GM18507 (cell line): ENCODE measurements around the gene HDAC4.

Experiments
- DNase-seq: peaks from one replicate; pipeline ENCODE4 v3.0.0; 2011; ENCODE audit warnings: low read depth; ENCODE audit not compliant: insufficient read length; ENCODE audit errors: extremely low spot score
- FAIRE-seq: peaks from 2 replicates; lab custom pipeline; 2011; peaks lifted over from hg19 to GRCh38; lab: Jason Lieb, UNC

Gene HDAC4

DNA sequence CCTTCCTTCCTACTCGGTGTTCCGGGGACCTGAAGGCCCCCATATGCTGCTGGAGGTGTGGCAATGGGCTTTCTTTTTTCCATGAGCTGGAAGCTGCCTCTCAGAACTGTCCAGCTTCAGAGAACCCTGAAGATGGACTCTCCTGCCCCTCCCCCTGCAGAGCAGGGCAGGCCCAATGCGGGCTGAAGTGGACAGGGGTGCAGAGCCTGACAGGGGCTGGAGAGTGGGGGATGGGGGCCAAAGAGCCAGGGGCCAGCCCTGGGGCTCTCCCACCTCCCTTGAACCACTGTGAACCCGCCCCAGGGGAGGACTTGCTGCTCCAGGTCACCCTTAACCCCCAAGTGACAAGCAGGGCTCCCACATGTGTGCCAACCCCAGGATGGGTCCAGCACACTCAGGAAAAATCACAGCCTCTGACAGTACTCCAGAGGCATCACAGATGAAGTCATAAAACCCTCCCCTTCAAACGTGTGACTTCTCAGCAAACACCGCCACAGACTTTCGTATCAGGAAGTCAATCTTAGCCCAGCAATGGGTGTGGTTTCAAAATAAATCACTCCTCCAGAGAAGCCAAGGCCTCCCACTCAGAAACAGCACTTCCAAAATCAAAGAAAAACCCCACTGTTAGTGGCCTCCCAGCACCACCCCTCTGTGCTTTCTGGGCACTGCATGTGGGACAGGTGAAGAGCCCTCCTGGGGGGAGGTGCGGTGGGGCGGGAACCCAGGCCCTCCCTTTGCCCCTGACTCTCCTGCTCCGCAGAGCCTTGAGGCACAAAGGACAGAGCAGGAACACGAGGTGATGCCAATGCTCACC is 135.8 kb downstream of the HDAC4 start:
- DNase-seq = peak; percentile 48
- FAIRE-seq = peak; percentile 80

DNA sequence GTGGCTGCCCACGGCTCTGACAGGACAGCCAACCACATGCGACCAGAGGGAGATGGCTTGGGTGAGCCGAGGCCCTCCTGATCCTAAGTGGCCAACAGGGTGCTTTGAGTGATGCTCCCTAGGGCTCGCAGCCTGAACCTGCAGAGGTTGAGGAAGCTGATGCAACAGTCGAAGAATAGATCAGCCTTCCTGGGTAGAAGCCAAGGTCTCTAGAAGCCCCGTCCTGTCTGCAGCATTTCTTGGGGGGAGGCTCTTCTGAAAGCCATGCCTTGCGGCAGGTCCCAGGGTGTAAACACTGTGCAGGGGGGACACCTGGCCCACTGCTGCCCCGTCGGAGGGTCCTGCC is 136.4 kb downstream of the HDAC4 start:
- FAIRE-seq (no peak), DNase-seq (no peak)

DNA sequence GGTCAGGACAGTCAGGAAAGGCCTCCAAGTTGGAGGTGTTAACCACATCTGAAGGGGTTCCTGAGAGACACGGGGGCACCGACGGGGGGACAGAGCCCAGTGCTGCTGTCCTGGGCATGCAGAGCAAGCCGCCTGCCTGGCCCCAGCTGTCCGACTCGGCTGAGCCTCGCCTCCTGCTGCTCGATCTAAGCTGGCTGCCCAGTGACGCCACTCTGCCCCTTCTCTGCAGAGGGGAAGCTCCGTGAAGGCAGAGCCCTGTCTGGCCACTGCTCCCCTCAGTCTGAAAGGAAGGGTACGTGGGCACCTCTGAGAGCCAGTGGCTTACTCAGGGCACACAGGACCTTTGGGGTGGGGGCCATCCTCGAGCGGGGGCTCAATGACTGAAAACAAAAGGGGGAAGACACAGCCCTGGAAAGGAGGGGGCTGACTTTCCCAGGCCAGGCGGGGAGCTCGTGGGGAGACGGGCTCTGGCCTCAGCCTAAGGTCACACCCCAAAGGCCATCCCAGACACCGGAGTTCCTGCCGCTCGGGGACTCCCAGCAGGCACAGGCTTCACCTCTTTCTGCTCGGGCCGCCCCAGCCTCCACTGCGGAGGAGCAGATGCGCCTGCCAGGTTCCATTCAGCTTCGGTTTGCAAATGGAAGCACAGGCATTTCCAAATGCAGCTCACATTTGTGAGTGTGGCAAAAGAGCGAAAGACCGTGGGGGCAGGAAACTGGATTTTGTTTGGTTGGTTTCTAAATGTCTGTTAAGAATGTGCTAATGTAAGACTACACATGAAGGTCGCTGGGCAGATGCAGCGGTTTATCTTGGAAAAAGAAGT is 136.9 kb downstream of the HDAC4 start:
- DNase-seq = no peak
- FAIRE-seq = no peak

DNA sequence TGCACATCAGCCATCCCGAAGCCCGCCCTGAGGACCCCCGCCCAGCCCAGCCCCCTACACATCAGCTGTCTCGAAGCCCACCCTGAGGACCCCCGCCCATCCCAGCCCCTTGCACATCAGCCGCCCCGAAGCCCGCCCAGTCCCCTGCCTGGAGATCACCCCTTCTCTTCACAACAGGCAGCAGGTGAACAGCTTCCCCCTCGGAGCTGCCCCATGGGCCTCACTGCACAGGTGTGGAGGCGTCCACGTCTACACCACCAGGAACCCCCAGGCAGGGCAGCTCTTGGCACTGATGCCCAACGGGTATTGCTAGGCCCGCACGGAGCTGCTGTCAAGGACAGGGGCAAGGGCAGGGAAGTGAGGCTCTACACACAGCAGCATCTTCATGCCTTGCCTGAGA is 137.6 kb downstream of the HDAC4 start:
- FAIRE-seq (no peak), DNase-seq (no peak)

DNA sequence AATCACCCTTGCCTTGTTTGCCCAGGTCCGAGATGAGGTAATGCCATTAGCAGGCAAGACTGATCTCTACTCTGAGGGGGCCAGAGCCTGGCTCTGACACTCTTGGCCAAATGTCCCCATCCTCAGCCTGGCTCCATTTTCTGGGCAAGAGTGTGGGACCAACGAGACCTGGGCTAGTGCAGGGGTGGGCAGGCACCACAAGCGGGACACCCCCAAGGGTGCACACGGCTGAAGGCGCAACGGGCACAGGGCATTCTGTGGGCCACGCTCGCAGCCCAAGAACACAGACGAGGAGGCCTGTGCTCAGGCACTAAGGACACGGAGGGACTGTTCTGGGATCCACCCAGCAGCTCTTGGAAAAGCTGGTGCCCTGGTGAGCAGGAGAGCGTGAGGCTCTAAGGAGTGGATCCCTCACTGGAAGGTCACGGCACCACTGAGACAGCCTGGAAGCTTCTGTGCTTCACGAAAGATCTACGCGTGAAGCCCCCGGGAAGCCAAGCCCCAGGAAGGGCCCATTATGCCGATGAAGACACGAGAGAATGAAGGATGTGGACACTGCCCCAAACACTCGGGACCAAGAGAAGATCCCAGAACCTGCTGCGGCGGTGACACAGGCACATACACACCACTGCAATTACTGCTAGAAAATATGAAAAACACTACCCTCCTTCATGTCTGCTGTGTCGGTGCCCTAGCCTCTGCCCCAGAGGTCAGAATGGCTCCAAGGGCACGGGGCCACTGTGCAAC is 138.2 kb downstream of the HDAC4 start:
- no peak for FAIRE-seq

DNA sequence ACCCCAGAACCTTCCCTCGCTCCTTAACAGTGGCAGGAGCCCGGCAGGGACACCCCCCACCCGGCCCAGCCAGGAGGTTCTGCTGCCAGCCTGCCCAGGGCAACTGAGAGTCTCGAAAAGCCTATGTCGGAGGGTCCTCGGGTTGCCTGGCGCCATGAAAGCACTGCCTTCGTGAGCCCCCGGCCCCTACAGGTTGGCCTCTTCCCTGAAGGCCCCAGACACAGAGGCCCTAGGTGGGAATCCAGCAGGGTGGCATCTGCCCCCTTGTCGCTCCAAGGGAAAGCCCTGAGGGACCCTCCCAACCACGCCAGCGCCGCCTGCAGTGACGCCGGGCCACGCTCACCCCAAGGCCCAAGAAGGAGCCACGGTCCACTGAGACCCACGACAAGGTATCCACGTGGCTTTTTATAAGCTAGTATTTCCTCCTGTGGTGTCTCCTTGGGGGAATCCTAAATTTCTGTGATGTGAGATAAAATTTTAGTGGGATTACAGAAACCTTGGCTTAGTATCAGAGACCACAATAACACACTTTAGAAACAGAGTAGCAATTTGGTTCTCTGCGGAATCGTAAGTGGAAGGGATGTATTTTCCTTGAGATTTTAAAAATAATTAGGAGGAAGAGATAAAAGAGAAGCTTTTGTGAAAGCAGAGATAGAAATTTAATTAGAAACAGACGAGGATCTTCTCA is 138.9 kb downstream of the HDAC4 start:
- DNase-seq (no peak), FAIRE-seq (no peak)

More for the DNA sequence above, 138.2 kb downstream of the HDAC4 start:
- no peak for DNase-seq

DNA sequence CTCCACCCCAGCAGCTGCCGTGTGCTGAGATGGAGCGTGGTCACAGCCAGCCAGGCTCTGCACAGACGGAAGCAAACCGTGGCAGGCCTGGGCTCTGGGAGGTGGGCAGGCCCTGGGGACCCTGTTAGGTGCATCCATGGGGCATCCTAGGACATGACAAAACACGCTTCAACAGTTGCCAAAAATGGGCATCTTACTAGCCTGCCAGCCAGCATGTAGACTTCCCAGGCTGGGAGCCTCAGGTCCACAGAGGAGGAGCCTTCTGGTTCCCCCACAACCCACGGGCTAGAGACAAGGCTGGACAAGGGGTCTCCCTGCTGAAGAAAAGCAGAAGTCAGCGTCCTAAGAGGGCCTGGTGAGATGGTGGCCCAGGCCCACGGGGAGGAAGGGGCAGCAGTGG is 139.5 kb downstream of the HDAC4 start:
- FAIRE-seq = no peak
- DNase-seq = no peak

DNA sequence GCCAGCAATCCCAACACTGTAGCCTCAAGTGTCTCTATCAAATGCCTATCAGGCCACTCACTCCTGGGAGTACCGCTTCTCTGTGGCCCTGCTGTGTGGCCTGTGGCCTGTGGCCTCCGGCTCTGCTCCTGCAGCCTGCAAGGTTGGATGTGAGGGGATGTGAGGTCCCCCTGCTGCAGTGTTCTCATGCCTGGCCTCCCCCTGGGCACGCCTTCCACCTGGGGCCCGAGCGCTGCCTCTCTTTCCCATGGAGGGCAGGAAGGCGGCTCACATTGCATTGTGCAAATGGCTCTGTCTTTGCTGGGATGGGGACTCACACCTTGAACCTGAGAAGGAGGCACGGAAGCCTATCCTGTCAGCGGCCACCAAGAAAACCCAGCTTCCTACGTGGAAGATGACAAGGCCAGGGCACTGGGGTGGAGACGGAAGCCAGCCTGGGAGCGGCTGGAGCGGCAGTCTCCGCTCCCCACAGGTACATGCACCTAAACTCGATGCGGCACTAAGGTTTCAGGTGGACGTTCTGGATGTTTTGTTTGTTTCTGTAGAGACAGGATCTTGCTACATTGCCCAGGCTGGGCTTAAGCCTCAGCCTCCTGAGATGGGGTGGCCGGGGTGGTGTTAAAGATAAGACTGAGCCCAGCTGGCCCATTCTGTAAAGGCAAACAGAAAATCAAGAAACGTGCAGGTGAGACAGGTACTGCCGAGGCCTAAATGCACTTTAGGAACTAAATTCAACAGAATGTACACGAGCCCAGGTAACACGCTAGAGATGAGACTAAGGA is 140.1 kb downstream of the HDAC4 start:
- no peak for FAIRE-seq
- DNase-seq = no peak

DNA sequence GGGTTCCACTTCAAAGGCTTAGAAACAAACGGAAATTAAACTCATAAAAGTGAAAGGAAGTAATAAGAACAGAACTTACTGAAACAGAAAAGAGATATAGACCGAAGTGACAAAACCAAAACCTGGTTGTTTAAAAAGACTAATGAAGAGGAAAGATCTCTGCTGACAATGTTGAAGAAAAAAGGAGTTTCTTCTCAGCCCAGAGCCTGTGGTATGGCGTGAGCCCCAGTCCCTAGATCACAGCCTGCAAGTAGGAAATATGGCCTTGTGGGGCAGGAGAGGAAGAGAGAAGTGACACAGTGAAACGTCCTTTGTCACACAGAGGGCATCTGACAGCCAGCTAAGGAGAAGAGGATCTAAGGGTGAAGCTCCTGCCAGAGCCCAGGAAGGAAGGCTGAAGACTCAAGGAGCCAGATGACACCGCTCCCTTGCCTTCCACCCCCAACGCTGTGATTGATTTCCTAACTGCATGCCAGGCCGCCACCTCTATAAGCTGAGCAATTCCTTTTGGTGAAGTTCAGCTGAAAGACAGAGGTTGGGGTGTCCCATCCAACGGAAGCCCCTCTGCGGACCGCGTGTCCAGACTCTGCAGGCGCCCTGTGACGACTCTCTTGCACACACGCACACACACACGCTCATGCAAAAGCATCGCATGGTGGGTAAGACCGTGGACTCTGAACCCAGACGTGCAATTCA is 141.1 kb downstream of the HDAC4 start:
- DNase-seq (peak; percentile 40), FAIRE-seq (peak; percentile 77)

DNA sequence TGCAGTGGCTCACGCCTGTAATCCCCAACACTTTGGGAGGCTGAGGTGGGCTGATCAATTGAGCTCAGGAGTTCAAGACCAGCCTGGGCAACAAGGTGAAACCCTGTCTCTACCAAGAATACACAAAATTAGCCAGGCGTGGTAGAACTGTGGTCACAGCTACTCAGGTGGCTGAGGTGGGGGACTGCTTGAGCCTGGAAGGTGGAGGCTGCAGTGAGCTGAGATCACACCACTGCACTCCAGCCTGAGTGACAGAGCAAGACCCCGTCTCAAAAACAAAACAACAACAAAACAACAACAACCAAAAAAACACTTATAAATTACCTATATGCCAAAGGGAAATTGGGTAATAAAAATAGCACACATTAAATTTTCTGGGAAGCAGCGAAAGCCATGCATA is 141.6 kb downstream of the HDAC4 start:
- FAIRE-seq = peak; percentile 63

DNA sequence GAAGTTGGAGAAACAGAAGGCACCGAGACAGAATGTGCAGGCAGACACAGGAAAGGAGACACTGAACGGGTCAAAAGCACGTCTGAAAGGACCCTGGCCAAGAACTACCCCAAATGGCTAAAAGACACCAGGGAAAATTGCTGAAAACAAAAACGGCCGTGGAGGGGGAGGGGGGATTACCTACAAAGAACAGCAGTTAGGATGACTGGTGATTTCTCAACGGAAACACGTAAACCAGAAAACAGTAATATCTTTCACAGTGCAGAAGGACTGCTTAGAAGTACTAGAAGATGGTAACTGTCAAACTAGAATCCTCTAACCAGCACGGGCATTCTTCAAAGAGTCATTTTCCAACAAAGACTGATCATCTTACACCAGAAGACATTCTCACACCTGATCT is 142.6 kb downstream of the HDAC4 start:
- no peak for DNase-seq
- FAIRE-seq = no peak

More for the DNA sequence above, 141.6 kb downstream of the HDAC4 start:
- no peak for DNase-seq

DNA sequence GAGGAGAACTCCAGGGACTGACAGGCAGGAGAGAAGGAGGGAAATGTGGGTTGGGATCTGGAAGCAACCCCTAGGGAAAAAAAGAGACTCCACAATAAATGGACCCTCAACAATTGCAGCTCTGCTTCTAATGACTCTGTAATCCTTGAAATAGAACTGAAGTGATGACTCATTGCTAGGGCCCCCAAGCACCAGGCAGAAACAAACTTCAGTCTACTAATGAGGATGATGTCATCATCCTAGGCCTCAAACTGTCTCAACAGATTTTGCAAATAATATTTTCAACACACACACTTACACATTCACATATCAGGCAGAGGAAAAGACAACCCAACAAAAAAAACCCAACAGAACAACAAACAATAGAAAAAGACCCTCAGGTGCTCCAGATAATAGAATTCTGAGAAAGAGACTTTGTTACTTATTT is 143.3 kb downstream of the HDAC4 start:
- FAIRE-seq (peak; percentile 24), DNase-seq (no peak)

DNA sequence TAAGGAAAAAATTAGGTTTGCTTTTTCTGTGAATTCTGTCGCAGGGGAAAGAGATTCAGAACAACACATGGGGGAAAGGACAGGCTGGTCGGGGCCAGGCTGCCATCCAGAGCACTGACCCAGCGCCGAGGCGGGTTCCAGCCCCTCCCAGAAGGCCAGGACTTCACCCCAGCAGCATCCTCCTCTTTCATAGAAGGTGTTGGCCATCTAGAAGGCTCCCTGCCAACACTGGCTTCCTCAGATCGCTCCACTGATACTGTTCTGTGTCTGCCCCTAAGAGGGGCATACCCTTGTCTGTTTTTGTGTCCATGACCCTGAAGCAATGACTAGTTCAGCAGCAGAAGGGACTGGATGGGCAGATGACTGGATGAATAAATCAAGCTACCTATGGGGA is 144.5 kb downstream of the HDAC4 start:
- no peak for FAIRE-seq
- DNase-seq = no peak

DNA sequence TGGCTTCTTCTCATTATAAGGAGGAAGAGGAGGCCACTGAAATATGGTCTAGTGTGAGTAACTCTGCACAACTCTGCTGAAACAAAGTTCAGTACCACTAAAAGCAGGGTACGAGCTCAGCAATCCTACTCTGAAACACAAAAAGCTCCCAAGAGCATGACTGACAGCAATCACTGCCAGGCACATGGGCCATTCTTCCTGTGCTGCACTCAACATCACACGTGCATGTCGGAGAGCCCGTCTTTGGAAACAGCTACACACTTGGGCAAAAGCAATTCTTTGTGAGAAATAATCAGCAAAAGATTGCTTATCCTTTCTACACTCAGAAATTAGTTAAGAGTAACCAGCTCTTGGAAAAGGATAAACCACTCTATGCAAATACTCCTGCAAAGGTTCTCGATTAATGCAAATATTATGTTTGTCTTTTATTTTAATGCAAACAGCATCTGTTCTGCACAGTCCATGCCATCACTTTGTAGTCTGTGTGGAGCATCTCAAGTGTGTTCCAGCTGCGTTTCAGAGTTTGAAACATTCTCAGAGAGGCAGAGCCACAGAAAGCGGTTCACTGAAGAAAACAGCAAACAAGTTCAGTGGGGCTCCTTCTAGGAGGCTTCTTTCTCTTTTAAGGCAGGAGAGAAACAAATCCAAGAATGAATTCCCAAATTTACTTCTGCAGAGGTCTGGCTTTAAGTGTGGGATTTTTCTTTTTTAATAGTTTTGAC is 145.0 kb downstream of the HDAC4 start:
- FAIRE-seq = no peak

DNA sequence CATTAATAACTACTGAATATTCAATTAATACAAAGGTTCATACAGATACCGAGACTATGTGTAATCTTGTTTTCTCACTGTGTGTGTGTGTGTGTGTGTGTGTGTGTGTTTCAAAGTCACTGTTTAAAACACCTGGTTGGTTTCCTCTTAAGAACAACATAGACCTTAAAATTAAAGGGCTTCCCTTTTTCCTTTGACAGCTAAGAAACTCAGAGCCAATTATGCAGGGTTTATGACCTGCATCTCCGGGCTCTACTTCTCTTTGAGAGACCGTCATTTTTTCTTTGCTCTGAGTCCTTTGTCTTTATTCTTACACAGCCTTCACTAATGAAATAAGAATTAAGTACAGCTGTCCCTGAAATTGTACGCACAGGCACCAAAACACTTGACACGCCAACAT is 145.6 kb downstream of the HDAC4 start:
- FAIRE-seq (no peak), DNase-seq (no peak)

More for the DNA sequence above, 145.0 kb downstream of the HDAC4 start:
- DNase-seq = no peak

DNA sequence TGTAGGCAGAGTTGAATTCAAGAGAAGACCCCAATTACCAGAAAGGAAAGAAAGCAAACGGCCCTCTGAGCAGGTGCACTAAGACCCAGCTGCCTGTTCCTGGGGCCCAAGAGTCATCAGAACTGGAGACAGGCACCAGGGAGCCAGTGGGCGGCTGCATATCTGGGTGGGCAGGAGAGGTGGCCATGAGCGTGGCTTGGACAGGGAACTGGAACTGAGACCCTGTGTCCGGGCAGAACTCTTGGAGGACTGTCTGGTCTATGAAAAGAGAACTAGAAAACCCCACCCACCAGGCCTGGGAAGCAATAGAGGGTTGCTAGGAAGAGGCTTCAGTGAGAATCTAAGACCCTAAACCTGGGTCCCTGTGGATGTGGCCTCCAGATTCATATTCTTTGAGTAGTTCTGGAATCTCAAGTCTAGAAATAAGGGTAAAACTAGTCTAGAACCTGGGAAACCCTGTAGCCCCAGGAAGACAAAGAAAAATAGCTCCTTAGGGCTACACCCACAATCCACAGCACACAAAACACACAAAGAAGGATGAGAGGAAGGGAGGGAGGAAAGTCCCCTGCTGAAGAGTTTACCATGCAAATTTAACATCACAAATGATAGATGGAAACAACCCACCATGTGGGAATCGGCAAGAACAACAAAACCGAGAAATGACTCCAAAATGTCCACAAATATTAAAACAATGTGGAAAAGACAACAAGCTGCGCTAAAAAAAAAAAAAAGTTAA is 147.0 kb downstream of the HDAC4 start:
- FAIRE-seq = no peak
- DNase-seq = no peak

DNA sequence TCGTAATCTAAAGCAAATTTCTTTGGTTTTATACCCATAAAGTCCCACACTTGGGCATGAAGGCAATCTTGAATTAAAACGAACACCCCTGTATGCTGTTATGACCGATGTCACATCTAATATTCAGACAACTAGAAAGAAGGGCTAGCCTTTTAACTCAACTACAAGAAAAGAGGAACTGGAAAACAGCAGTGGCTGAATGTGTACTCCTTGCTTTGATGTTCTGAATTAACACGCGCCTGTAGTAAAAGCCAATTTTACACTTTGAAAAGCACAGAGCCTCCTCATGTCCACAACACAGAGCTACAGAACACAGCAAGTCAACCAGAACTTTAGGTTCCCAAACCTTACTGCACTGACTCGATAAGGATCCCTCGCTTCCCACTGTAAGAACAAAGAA is 147.6 kb downstream of the HDAC4 start:
- DNase-seq (peak; percentile 36), FAIRE-seq (peak; percentile 73)
